H7 (cell line): Measurements from ENCODE around the gene MTA1. TPM values are rescaled to one million over a fixed set of nuclear protein-coding genes. Genes with fewer than 3 reads are reported as not detected.

Experiments used
- DNase-seq: peaks from one replicate; pipeline ENCODE4 v3.0.0; 2012
- H3K27me3 ChIP-seq: 2 replicates; pipeline ENCODE4 v1.6.0; 2011; ENCODE audit warnings: mild to moderate bottlenecking, low read length; ENCODE audit not compliant: control insufficient read depth, insufficient read depth
- H3K36me3 ChIP-seq: replicated peaks from 2 replicates; pipeline ENCODE4 v1.5.1; 2011; ENCODE audit warnings: low read length; ENCODE audit not compliant: control insufficient read depth, insufficient read depth
- H3K4me3 ChIP-seq: 2 replicates; pipeline ENCODE4 v1.5.1; 2011; ENCODE audit warnings: low read depth, mild to moderate bottlenecking, control low read depth, low read length, moderate library complexity; ENCODE audit not compliant: insufficient read depth
- total RNA-seq: library from RNA; depleted of rRNA; stranded (reverse); fragments of >200 nt; shearing (Covaris generic); gene quantifications from 2 replicates; pipeline ENCODE4 v1.2.3, GENCODE V29; 2014; rRNA removed

MTA1 gene
- total RNA-seq: 120 and 160 TPM in 2 replicates

DNA sequence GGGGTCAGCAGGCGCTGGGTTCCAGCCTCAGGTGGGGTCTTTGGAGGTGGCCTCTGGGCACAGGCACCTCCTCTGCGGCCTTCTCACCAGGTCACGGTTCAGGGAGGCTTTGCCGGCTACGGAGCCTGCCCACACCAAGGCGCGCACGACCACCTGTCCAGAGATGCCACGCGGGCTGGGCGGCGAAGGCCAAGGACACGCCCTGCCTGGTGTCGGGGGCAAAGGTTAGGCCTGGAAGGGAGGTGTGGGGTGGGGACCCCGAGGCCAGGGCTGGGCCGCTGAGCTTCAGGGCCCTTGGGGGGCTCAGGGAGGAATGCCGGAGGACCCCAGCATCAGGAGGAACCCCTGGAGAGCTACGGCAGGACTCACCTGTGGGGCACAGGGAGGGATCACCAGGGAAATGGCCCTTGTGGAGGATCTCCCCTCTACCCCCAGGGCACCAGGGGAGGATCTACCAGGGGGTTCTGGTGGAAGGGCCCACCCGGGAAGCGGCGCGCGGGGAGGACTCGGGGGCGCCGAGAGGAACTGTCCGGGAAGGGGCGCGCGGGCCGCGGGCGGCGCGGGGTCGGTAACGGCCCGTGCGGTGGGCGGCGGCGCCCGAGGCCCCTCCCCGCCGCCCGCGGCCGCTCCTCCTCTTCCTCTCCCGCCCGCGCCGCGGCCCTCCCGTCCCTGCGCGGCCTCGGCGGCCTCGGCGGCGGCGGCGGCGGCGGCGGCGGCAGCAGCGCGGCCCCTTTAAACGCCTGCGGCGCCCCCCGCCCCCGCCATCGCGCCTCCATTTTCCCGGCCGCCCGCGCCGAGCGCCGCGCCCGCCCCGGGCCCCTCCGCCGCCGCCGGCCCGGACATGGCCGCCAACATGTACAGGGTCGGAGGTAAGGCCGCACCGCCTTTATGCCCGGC lies at the start of gene MTA1:
MTA1 (plus strand) TSS at position 633 of the 897 bp plus-strand sequence; CDS start at position 842, 209 bp downstream.
- Histone ChIP-seq H3K36me3 (no peaks in the 10 kb centered on the region; the same call in 1 of the 2 replicates), H3K4me3 (peak within 1 kb of the TSS; percentile 85), H3K27me3 (no peaks in the 10 kb centered on the region; the same call in none of the 2 replicates)
- peak; percentile 96 for DNase-seq

DNA sequence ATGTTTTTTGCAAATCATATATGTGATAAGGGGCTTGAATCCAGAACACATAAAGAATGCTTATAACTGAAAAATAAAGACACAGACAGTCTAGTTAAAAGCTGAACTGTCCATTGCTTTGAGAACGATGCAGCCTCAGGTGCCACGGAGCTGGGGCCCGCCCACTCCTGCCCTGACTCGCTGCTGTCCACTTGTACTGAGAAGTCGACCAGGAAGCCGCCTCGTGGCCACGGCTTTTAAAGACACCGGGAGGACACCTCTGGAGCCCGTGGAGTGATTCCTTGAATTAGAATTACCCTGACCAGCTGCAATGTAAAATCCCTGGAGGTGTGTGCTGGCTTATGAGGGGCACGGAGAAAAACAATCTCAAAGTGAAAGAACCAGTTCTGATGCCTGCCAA lies 45.2 kb upstream of the MTA1 start:
- no peaks in the 10 kb centered on the region; the same call in none of the 2 replicates for H3K36me3 ChIP-seq
- H3K4me3 ChIP-seq: no peak overlapping the region
- no peak for DNase-seq
- no peaks in the 10 kb centered on the region for H3K27me3 ChIP-seq

DNA sequence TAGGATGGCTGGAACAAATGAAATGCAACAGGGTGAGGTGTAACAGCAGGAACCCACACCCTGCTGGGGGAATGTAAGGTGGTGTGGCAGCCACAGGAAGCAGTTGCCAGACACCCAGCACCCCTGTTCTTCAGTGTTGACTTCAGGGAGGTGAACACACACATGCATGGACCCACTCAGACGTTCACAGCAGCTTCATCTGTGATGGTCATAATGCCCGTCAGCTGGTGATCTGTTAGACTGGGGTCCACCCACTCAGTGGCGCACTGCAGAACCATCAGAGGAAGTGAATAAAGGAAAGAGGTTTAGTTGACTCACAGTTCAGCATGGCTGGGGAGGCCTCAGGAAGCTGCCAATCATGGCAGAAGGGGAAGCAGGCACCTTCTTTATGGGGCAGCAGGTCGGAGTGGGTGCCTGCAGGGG lies 44.0 kb upstream of the MTA1 start:
- no peak overlapping the region for H3K4me3 ChIP-seq
- no peaks in the 10 kb centered on the region; the same call in none of the 2 replicates for H3K36me3 ChIP-seq
- DNase-seq: no peak
- H3K27me3 ChIP-seq: no peaks in the 10 kb centered on the region

DNA sequence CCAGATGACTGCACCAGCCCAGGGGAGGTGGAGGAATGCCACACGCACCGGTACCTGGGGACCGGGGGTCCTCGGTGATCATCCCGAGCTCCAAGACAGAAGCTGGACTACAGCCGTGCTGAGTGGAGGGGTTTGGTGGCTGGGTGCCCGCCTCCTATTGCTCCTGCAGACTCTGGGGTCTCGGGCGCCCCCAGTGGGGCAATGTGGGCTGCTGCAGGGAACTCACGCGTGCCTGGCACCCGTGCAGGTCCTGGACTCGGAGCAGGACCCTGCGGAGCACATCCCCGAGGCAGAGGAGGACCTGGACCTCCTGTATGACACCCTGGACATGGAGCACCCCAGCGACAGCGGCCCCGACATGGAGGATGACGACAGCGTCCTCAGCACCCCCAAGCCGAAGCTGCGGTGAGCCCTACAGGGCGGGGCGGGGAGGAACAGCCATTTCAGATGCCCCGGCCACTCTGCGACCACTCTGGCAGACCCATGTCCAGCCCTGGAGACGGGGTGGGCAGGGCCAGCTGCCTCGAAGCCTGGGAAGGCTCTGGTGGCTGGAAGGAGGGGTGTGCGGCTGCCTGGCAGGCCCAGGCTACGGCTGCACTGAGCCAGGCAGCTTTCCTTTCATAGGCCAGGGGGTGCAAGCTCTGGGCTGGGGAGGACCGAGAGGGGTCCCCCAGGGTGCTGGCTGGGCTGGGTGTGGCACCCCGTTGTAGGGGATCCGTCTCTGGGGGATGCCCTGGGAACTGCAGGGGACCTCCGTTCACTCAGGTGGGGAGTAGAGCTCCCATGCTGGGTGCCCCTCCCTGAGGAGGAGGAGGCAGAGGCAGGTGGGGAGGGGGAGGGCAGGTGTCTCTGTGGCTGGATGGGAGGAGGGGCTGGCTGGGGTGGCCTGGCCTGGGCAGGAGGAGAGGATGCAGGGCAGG lies 42.8 kb upstream of the MTA1 start:
- no peaks in the 10 kb centered on the region for H3K27me3 ChIP-seq
- no peaks in the 10 kb centered on the region; the same call in 1 of the 2 replicates for H3K36me3 ChIP-seq
- no peak overlapping the region for H3K4me3 ChIP-seq
- DNase-seq: peak; percentile 88

DNA sequence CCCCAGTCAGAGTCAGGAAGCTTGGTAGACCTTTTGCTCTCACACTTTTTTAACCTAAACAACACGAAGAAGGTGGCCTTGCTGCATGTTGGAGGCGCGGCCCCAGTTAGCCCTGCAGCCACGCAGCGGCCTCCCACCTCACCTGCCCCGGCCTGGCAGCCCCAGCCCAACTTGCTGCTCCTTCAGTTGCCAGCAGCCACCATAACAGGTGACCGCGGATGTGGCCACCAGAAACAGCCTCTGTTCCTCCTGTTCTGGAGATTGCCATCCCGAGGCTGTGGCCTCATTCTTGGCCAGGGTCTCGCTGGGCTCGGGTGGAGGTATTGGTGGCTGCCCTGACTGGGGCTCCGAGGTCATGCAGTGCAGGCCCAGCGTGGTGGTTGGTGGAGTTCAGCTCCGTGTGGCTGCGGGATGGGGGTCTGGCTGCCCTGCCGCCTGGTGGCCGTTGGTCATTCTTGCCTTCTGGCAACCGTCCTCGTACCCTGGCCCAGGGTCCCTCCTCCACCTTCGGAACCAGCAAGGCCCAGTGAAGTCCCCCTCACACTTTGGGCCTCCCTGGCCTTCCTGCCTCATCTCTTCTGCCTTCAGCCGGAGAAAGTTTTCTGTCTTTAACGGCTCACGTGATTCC lies 42.0 kb upstream of the MTA1 start:
- Histone ChIP-seq H3K27me3 (no peaks in the 10 kb centered on the region), H3K36me3 (no peaks in the 10 kb centered on the region; the same call in none of the 2 replicates), H3K4me3 (no peak overlapping the region)
- peak; percentile 85 for DNase-seq

DNA sequence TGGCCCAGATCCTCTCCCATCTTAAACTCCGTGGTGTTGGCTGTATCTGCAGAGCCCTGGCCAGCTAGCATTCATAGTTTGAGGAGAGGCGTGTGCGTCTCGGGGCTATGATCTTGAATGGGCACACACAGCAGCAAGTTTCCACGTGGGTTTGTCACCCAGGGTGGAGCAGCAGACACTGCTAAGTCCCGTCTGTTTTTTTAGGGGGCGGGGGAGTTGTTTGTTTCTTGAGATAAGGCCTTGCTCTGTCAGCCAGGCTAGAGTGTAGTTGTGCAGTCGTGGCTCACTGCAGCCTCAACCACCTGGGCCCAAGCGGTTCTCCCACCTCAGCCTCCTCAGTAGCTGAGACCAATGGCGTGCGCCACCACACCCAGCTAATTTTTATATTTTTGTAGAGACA lies 41.4 kb upstream of the MTA1 start:
- DNase-seq: no peak
- Histone ChIP-seq H3K27me3 (no peaks in the 10 kb centered on the region), H3K36me3 (peaks cover 2% of the 10 kb centered on the region), H3K4me3 (no peak overlapping the region)

DNA sequence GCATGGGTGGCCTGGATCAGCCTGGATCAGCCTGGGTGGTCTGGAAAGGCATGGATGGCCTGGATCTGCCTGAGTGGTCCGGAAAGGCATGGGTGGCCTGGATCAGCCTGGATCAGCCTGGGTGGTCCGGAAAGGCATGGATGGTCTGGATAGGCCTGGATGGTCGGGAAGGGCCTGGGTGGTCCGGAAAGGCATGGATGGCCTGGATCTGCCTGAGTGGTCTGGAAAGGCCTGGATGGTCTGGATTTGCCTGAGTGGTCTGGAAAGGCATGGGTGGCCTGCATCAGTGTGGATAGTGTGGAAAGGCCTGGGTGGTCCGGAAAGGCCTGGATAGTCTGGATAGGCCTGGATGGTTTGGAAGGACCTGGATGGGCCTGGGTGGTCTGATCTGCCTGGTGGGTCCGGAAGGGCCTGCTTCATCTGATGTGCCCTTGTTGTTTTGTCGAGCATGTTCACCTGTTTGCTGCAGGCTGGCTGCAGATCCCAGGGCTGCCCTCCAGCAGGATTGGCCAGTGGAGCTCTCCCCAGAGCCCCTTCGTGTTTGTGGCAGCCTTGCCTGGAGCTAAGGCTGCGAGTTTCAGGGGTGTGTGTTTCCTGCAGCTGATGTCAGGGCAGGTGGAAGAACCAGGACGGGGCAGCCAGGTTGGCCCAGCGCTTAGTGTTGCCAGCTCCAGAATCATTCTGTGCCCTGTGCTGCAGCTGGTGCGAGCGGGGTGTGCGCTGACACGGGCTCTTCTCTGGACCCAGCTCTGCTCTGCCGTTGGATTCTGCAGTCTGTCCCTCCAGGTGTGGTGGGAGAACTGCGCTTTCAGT lies 40.5 kb upstream of the MTA1 start:
- no peaks in the 10 kb centered on the region for H3K27me3 ChIP-seq
- DNase-seq: no peak
- H3K36me3 ChIP-seq: peaks cover 4% of the 10 kb centered on the region
- H3K4me3 ChIP-seq: no peak overlapping the region

DNA sequence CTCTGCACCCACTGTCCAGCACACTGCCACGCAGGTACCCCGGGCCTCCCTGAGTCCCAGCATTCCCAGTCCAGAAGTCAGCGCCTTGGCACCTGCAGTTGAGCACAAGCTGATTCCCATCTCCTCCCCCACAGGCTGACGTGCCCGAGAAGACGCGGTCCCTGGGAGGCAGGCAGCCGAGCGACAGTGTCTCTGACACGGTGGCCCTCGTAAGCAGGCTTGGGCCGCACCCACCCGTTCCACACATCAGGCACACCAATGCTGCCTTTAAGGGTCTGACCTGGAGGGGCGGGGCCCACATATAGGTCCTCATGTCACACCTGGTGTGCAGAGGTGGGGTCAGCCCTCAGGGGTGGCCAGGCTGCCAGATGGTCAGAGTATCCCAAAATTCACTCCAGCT lies 39.7 kb upstream of the MTA1 start:
- no peak for DNase-seq
- no peak overlapping the region for H3K4me3 ChIP-seq
- H3K27me3 ChIP-seq: no peaks in the 10 kb centered on the region
- peaks cover 4% of the 10 kb centered on the region for H3K36me3 ChIP-seq

DNA sequence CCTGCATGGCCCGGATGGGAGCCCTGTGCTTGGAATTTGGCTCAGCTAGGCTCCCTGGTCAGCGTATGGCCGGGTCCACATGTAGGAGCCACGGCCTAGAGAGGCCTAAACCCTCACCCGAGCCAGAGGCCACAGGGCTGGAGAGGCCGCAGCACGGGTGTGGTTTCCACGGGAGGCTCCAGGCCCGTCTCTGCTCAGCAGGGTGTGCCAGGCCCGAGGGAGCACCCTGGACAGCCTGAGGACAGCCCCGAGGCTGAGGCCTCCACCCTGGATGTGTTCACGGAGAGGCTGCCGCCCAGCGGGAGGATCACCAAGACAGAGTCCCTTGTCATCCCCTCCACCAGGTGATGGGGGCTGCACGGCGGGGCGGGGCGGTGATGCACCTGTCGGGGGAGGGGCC lies 38.9 kb upstream of the MTA1 start:
- no peak overlapping the region for H3K4me3 ChIP-seq
- no peaks in the 10 kb centered on the region for H3K27me3 ChIP-seq
- H3K36me3 ChIP-seq: peaks cover 4% of the 10 kb centered on the region
- no peak for DNase-seq

DNA sequence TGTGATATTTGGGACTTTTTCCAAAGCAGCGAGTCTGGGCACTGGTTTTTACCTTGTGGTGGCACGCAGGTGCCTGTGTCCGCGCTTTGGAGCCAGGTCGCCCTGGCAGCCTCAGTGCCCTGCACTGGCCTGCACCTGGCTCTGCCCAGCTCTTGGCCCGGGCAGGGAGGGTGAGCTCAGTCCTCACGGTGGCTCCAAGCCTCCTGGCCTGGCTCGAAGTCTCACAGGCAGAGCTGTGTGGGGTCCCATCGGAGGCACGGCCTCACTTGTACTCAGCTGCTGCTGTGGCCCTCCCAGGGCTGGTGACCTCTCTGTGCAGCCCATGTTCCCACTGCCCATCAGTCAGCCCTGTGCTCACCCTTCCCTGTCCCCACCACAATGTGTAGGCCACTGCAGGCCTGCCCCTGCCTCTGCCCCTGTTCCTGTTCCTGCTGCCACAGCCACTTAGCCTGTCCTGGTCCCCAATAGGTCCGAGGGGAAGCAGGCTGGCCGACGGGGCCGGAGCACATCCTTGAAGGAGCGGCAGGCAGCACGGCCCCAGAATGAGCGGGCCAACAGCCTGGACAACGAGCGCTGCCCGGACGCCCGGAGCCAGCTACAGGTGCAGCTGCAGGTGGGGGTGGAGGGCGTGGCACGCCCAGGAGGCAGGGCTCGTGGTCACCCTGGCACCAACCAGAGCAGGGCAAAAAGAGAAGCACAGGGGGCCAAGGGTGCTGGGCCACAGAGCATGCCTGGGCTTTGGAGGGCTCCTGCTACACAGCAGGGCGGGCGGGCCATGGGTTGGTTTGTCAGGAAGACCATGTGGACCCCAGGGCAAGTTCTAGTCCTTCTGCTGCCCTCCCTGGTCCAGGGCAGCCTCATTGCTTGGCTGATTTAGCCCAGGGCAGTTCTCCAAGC lies 37.9 kb upstream of the MTA1 start:
- peaks cover 4% of the 10 kb centered on the region for H3K36me3 ChIP-seq
- H3K4me3 ChIP-seq: no peak overlapping the region
- no peaks in the 10 kb centered on the region for H3K27me3 ChIP-seq
- DNase-seq: no peak

DNA sequence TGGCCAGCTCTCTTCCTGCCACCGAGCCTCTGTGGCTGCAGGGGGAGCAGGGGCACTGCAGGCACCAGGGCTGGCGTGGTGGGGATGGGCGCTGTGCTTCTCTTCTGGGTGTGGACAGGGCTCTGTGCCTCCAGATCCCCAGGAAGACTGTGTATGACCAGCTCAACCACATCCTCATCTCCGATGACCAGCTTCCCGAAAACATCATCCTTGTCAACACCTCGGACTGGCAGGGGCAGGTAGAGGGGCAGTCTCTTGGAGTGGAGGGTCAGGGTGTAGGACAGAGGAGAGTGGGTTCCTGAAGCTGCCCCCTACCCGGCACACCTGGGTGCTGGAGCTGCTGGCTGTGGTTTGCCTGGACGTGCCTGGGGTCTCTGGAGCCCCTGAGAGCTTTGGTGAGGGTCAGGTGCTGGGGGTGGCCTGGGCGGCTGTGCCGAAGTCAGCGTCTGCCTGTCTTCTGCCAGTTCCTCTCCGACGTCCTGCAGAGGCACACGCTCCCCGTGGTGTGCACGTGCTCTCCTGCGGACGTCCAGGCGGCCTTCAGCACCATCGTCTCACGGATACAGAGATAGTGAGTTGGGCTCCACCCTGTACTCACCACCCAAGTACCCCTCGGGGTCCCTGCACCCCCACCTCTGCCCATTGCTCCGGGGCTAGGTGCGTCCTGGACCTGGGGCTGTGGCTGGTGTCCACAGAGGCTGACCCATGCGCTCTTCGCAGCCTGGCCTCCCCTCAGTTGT lies 37.1 kb upstream of the MTA1 start:
- peaks cover 4% of the 10 kb centered on the region for H3K36me3 ChIP-seq
- H3K27me3 ChIP-seq: no peaks in the 10 kb centered on the region
- H3K4me3 ChIP-seq: no peak overlapping the region
- DNase-seq: no peak

DNA sequence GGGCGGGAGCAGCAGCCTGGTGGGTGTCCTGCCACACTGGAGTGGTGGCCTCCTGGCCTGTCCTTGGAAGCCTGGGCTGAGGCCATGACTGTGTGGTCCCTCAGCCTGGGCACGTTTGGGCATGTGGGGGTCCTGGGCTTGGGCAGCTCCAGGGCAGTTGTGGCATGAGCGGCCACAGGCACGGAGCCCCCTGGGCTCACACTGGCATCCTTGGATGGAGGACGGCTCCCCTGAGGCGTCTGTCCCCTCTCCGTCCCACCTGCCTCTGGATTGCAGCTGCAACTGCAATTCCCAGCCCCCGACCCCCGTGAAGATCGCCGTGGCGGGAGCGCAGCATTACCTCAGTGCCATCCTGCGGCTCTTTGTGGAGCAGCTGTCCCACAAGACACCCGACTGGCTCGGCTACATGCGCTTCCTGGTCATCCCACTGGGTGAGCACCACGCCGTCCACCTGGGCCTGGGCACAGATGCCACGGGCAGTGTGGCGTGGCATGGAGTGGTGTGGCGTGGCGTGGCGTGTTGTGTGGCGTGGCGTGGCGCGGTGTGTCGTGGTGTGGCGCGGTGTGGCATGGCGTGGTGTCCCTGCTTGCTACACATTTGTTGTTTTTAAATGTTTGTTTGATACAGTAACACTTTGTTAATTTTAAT lies 36.4 kb upstream of the MTA1 start:
- Histone ChIP-seq H3K27me3 (no peaks in the 10 kb centered on the region), H3K4me3 (no peak overlapping the region), H3K36me3 (peaks cover 4% of the 10 kb centered on the region)
- no peak for DNase-seq
